Tibial nerve (tissue), 4 donors: ENCODE measurements around the gene TMEM132C.

ENCODE experiments used
- CTCF ChIP-seq, 5 experiments: fragments of 200-600 bp in 3 of 5; fragments of 450-650 bp in 2 of 5; sonication (generic) in 3 of 5; IDR thresholded peaks; one replicate each; pipeline ENCODE4 v1.5.1; 2016 to 2019; ENCODE audit warnings: antibody characterized with exemption in 5 of 5, mild to moderate bottlenecking in 3 of 5, moderate library complexity in 2 of 5
- EP300 ChIP-seq, 2 donors: sonication (generic); formaldehyde crosslinking; IDR thresholded peaks; one replicate each; pipeline ENCODE4 v1.6.1; 2017; ENCODE audit warnings: antibody characterized with exemption in 2 of 2, mild to moderate bottlenecking in 1 of 2

DNA sequence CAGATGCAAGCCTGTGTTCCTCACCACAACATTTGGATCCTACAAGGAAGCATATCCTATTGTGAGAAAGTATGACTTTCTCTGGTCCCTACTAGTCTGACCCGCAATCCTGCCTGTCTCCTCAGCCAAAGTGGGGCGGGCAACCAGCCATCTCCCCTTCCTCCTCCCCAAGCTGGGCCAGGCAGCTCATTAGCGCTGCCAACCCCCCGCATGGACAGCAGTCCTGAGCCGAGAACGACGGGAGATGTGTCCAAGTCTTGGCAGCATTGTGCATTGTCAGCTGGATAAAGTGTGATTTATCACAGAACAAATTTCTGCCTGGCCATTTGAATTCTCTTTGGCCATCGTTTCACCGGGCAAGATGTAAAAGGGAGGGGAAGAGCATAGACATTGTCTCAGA is 417.4 kb downstream of the TMEM132C start:
- TF ChIP-seq CTCF (IDR thresholded peaks at IDR 0.05) (no peak), EP300 (IDR thresholded peaks at IDR 0.05) (no peak)
